HG03196 (cell line): ENCODE data around the gene CCNT2.
"Not testable (repeated sequence)": the region's sequence is repeated elsewhere in the genome, so short reads cannot be mapped to it uniquely, and the experiment has no call there.

Experiments used
- ATAC-seq: cut with Tn5 transposase; IDR thresholded peaks from one replicate; pipeline ENCODE4 v1.9.1; 2021; ENCODE audit not compliant: unreplicated experiment

Gene CCNT2

GRCh38 chr2:134973241-134974138, 54.9 kb downstream of the CCNT2 start:
- ATAC-seq = no peak

- no peak for ATAC-seq
These were observed 56.8 kb downstream of the CCNT2 start for GRCh38 chr2:134975281-134976009.

- ATAC-seq = no peak
These were observed 57.6 kb downstream of the CCNT2 start for GRCh38 chr2:134976074-134976702.

- ATAC-seq = not testable (repeated sequence)
These were observed 58.5 kb downstream of the CCNT2 start for GRCh38 chr2:134977104-134977503.

GRCh38 chr2:134979221-134979620, 60.6 kb downstream of the CCNT2 start:
- no peak for ATAC-seq

GRCh38 chr2:134980639-134981038, 62.0 kb downstream of the CCNT2 start:
- ATAC-seq = no peak

GRCh38 chr2:134982603-134983002, 64.0 kb downstream of the CCNT2 start:
- no peak for ATAC-seq

GRCh38 chr2:134985061-134985460, 66.4 kb downstream of the CCNT2 start:
- no peak for ATAC-seq

GRCh38 chr2:134988994-134989605, 70.5 kb downstream of the CCNT2 start:
- no peak for ATAC-seq

- no peak for ATAC-seq
These were observed 80.9 kb downstream of the CCNT2 start for GRCh38 chr2:134999521-134999920.

- no peak for ATAC-seq
These were observed 84.2 kb downstream of the CCNT2 start for GRCh38 chr2:135002836-135003235.

- ATAC-seq = no peak
These were observed 85.6 kb downstream of the CCNT2 start for GRCh38 chr2:135004005-135004746.

GRCh38 chr2:135005753-135006152, 87.1 kb downstream of the CCNT2 start:
- no peak for ATAC-seq
